ENCODE measurements around the gene METRN.

GRCh38 chr16:674214-674881 is 40.6 kb upstream of the METRN start:
- TF ChIP-seq, protein P1, sequence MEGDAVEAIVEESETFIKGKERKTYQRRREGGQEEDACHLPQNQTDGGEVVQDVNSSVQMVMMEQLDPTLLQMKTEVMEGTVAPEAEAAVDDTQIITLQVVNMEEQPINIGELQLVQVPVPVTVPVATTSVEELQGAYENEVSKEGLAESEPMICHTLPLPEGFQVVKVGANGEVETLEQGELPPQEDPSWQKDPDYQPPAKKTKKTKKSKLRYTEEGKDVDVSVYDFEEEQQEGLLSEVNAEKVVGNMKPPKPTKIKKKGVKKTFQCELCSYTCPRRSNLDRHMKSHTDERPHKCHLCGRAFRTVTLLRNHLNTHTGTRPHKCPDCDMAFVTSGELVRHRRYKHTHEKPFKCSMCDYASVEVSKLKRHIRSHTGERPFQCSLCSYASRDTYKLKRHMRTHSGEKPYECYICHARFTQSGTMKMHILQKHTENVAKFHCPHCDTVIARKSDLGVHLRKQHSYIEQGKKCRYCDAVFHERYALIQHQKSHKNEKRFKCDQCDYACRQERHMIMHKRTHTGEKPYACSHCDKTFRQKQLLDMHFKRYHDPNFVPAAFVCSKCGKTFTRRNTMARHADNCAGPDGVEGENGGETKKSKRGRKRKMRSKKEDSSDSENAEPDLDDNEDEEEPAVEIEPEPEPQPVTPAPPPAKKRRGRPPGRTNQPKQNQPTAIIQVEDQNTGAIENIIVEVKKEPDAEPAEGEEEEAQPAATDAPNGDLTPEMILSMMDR (IDR thresholded peaks at IDR 0.05), result no peak
- TF ChIP-seq POLR2A (IDR thresholded peaks at IDR 0.05), result no peak
